Osteocyte (in vitro differentiated cells): ENCODE data around the gene MRPL11. TPM values are rescaled to one million over a fixed set of nuclear protein-coding genes. Genes with fewer than 3 reads are reported as not detected.
A peak's percentile ranks its signal among the peaks of the same experiment; 100 is the strongest.

ENCODE experiments used
- DNase-seq: peaks from one replicate; pipeline ENCODE4 v3.0.0; 2021; ENCODE audit warnings: mixed read lengths; ENCODE audit not compliant: unreplicated experiment; ENCODE audit errors: extremely low spot score
- H3K27ac Mint-ChIP-seq: one replicate; pipeline ENCODE4 v1.8.0; 2021; ENCODE audit warnings: mild to moderate bottlenecking, mixed read lengths; ENCODE audit not compliant: unreplicated experiment
- H3K27me3 Mint-ChIP-seq: one replicate; pipeline ENCODE4 v1.8.0; 2021; ENCODE audit warnings: mixed read lengths; ENCODE audit not compliant: unreplicated experiment
- H3K36me3 Mint-ChIP-seq: one replicate; pipeline ENCODE4 v1.8.0; 2021; ENCODE audit warnings: mixed read lengths; ENCODE audit not compliant: unreplicated experiment
- H3K4me1 Mint-ChIP-seq: one replicate; pipeline ENCODE4 v1.8.0; 2021; ENCODE audit warnings: mixed read lengths; ENCODE audit not compliant: unreplicated experiment
- H3K4me3 Mint-ChIP-seq: one replicate; pipeline ENCODE4 v1.8.0; 2021; ENCODE audit warnings: mild to moderate bottlenecking, moderate library complexity, mixed read lengths; ENCODE audit not compliant: unreplicated experiment
- H3K9me3 Mint-ChIP-seq: one replicate; pipeline ENCODE4 v1.8.0; 2021; ENCODE audit warnings: mixed read lengths; ENCODE audit not compliant: unreplicated experiment
- total RNA-seq: library from RNA; stranded (reverse); gene quantifications from 2 replicates; pipeline ENCODE4 v1.2.1, GENCODE V29; 2021
- TF ChIP-seq, protein P1 (sequence below): fragments of 200-600 bp; sonication (generic); IDR thresholded peaks from 2 replicates; pipeline ENCODE4 v1.5.0; 2021; ENCODE audit warnings: antibody characterized with exemption, mild to moderate bottlenecking, moderate library complexity

The MRPL11 gene
- total RNA-seq, 1 donor from 2014 or later, result 45.4 TPM

- no peak overlapping the region for H3K4me3 Mint-ChIP-seq
- peak overlapping the region; percentile 72 for H3K27ac Mint-ChIP-seq
- peaks cover 2% of the 10 kb centered on the region for H3K36me3 Mint-ChIP-seq
- DNase-seq, result peak; percentile 92
- H3K4me1 Mint-ChIP-seq, result peaks cover 20% of the 10 kb centered on the region
- TF ChIP-seq, protein P1, sequence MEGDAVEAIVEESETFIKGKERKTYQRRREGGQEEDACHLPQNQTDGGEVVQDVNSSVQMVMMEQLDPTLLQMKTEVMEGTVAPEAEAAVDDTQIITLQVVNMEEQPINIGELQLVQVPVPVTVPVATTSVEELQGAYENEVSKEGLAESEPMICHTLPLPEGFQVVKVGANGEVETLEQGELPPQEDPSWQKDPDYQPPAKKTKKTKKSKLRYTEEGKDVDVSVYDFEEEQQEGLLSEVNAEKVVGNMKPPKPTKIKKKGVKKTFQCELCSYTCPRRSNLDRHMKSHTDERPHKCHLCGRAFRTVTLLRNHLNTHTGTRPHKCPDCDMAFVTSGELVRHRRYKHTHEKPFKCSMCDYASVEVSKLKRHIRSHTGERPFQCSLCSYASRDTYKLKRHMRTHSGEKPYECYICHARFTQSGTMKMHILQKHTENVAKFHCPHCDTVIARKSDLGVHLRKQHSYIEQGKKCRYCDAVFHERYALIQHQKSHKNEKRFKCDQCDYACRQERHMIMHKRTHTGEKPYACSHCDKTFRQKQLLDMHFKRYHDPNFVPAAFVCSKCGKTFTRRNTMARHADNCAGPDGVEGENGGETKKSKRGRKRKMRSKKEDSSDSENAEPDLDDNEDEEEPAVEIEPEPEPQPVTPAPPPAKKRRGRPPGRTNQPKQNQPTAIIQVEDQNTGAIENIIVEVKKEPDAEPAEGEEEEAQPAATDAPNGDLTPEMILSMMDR, result peak; percentile 48
- H3K27me3 Mint-ChIP-seq, result peaks cover 10% of the 10 kb centered on the region
- H3K9me3 Mint-ChIP-seq, result no peaks in the 10 kb centered on the region
These were observed 20.3 kb downstream of the MRPL11 start for GRCh38 chr11:66418168-66418985.

DNA sequence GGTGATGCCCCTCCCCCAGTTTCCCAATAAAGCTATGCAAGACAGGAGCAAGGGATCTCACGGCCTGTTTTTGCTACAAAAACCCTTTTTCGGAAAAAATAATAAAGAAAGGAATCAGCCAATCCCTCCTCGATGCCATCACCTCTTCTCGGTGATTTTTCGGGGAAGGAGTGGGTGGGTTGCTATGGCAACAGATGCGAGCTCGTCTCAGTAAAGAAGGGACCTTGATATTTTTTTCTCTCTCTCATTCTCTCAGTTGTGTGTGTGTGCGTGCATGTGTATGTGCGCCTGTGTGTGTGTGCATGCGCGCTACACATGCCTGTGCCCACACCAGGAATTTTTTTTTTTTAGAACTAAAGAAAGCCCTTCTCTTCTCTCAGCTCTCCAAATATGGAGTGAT is 21.6 kb downstream of the MRPL11 start:
- Mint-ChIP-seq H3K9me3 (no peaks in the 10 kb centered on the region), H3K4me3 (no peak overlapping the region), H3K4me1 (peaks cover 22% of the 10 kb centered on the region), H3K27ac (no peak overlapping the region), H3K27me3 (peaks cover 10% of the 10 kb centered on the region), H3K36me3 (no peaks in the 10 kb centered on the region)
- TF ChIP-seq, protein P1, result no peak
- no peak for DNase-seq

DNA sequence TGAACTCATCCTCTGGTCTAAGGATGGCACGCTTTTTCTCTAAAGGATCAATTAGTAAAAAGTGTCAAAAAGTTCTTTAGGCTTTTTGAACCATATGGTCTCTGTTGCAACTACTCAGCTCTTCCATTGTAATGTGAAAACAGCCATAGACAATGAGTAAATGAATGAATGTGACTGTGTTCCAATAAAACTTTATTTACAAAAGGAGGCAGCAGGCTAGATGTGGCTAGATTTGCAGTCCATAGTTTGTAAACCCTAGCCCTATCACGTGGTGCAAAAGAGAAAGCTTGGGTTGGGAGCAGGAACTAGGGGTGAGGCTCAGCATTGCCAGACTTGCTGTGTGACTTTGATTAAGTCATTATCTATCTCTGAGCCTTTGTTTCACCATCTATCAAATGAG is 23.2 kb downstream of the MRPL11 start:
- H3K27me3 Mint-ChIP-seq, result peaks cover 6% of the 10 kb centered on the region
- no peak overlapping the region for H3K4me3 Mint-ChIP-seq

GRCh38 chr11:66414120-66414934 is 24.3 kb downstream of the MRPL11 start:
- peaks cover 25% of the 10 kb centered on the region for H3K4me1 Mint-ChIP-seq
- TF ChIP-seq, protein P1, result no peak
- no peak overlapping the region for H3K4me3 Mint-ChIP-seq
- no peaks in the 10 kb centered on the region for H3K9me3 Mint-ChIP-seq
- no peaks in the 10 kb centered on the region for H3K36me3 Mint-ChIP-seq
- H3K27ac Mint-ChIP-seq, result no peak overlapping the region
- no peak for DNase-seq
- H3K27me3 Mint-ChIP-seq, result peaks cover 5% of the 10 kb centered on the region

More for the DNA sequence above, 23.2 kb downstream of the MRPL11 start:
- H3K27ac Mint-ChIP-seq, result no peak overlapping the region
- peaks cover 25% of the 10 kb centered on the region for H3K4me1 Mint-ChIP-seq
- H3K9me3 Mint-ChIP-seq, result no peaks in the 10 kb centered on the region
- TF ChIP-seq, protein P1, result no peak
- H3K36me3 Mint-ChIP-seq, result no peaks in the 10 kb centered on the region
- no peak for DNase-seq

- TF ChIP-seq, protein P1, result no peak
- DNase-seq, result no peak
- Mint-ChIP-seq H3K4me1 (peaks cover 18% of the 10 kb centered on the region), H3K9me3 (no peaks in the 10 kb centered on the region), H3K27ac (no peak overlapping the region), H3K27me3 (no peaks in the 10 kb centered on the region), H3K4me3 (no peak overlapping the region), H3K36me3 (no peaks in the 10 kb centered on the region)
These were observed 25.5 kb downstream of the MRPL11 start for GRCh38 chr11:66413167-66413566.
